ENCODE data around the gene AHI1.

DNA sequence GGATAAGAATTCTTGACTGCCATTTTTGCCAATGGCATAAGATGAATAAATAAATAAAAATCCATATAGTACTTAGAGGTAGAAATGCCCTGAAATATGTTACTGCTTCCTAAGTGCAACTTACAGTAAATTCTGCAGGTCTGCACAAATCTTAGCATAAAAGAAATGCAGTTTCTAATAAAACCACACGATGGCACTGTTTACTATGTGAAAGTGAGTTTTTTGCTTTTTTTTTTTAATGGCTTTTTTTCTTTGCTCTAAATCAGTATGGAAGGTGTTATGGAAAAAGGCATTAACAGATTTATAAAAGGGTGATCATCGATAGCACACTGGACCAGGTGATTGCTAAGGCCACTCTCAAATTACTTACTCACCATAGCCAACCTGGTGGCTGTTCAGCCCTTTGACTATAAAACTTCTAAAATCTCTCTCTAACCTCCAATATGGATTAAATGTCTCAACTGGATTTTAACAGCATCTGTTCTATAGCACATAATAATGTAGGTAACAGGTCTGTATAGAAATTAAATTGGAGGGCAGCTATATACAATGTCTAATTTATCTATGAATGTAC, 45.8 kb downstream of the AHI1 start:
- TF ChIP-seq, protein P1, sequence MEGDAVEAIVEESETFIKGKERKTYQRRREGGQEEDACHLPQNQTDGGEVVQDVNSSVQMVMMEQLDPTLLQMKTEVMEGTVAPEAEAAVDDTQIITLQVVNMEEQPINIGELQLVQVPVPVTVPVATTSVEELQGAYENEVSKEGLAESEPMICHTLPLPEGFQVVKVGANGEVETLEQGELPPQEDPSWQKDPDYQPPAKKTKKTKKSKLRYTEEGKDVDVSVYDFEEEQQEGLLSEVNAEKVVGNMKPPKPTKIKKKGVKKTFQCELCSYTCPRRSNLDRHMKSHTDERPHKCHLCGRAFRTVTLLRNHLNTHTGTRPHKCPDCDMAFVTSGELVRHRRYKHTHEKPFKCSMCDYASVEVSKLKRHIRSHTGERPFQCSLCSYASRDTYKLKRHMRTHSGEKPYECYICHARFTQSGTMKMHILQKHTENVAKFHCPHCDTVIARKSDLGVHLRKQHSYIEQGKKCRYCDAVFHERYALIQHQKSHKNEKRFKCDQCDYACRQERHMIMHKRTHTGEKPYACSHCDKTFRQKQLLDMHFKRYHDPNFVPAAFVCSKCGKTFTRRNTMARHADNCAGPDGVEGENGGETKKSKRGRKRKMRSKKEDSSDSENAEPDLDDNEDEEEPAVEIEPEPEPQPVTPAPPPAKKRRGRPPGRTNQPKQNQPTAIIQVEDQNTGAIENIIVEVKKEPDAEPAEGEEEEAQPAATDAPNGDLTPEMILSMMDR (conservative IDR thresholded peaks at IDR 0.05 in 1 of 2, IDR thresholded peaks at IDR 0.05 in 1 of 2; ENCODE audit: low read depth in 1 of 2, low read length in 2 of 2) = peak; percentile 25 to 49
- TF ChIP-seq EZH2 (IDR thresholded peaks at IDR 0.05; ENCODE audit: low read length, missing control alignments) = no peak
